Nephron progenitor cell (in vitro differentiated cells): Measurements from ENCODE around the gene CARMIL1.

Experiments
- DNase-seq: peaks from one replicate; pipeline ENCODE4 v3.0.0; 2021
- H3K27ac Mint-ChIP-seq: 2 replicates; pipeline ENCODE4 v1.8.0; 2021; ENCODE audit warnings: mild to moderate bottlenecking, moderate library complexity, mixed read lengths
- H3K27me3 Mint-ChIP-seq: 2 replicates; pipeline ENCODE4 v1.8.0; 2021; ENCODE audit warnings: mild to moderate bottlenecking, low read depth, mixed read lengths; ENCODE audit not compliant: poor library complexity
- H3K36me3 Mint-ChIP-seq: 2 replicates; pipeline ENCODE4 v1.8.0; 2021; ENCODE audit warnings: low read depth, mixed read lengths
- H3K4me1 Mint-ChIP-seq: 2 replicates; pipeline ENCODE4 v1.8.0; 2021; ENCODE audit warnings: mixed read lengths
- H3K4me3 Mint-ChIP-seq: 2 replicates; pipeline ENCODE4 v1.8.0; 2021; ENCODE audit warnings: mild to moderate bottlenecking, moderate library complexity, mixed read lengths
- H3K9me3 Mint-ChIP-seq: 2 replicates; pipeline ENCODE4 v1.8.0; 2021; ENCODE audit warnings: mild to moderate bottlenecking, moderate library complexity, mixed read lengths
- TF ChIP-seq, protein P1 (sequence below): fragments of 200-600 bp; sonication (generic); IDR thresholded peaks from 2 replicates; pipeline ENCODE4 v1.5.0; 2021; ENCODE audit warnings: antibody characterized with exemption

Gene CARMIL1

DNA sequence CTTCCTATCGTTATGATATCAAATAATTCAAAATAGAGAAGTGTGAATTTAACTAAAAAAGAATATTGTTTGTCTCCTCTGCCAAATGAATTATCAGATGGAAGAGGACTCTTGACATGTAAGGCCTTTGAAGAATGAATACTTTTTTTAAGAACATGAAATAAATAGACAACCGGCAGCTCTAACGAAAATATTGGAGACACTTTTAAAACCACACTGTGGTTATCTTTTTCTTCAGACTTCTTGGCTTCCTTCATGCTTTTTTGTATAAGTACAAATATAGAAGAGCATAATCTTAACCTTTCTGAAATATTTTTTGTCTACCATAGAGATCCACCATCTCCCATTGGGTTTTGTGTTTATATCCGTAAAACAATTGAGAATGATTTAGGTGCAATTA, 257.6 kb downstream of the CARMIL1 start:
- Mint-ChIP-seq H3K27me3 (no peaks in the 10 kb centered on the region), H3K27ac (no peak overlapping the region), H3K9me3 (peaks cover under 1% of the 10 kb centered on the region), H3K4me3 (no peak overlapping the region), H3K4me1 (no peaks in the 10 kb centered on the region), H3K36me3 (peaks cover 10% of the 10 kb centered on the region)
- DNase-seq: no peak
- TF ChIP-seq, protein P1, sequence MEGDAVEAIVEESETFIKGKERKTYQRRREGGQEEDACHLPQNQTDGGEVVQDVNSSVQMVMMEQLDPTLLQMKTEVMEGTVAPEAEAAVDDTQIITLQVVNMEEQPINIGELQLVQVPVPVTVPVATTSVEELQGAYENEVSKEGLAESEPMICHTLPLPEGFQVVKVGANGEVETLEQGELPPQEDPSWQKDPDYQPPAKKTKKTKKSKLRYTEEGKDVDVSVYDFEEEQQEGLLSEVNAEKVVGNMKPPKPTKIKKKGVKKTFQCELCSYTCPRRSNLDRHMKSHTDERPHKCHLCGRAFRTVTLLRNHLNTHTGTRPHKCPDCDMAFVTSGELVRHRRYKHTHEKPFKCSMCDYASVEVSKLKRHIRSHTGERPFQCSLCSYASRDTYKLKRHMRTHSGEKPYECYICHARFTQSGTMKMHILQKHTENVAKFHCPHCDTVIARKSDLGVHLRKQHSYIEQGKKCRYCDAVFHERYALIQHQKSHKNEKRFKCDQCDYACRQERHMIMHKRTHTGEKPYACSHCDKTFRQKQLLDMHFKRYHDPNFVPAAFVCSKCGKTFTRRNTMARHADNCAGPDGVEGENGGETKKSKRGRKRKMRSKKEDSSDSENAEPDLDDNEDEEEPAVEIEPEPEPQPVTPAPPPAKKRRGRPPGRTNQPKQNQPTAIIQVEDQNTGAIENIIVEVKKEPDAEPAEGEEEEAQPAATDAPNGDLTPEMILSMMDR: no peak

DNA sequence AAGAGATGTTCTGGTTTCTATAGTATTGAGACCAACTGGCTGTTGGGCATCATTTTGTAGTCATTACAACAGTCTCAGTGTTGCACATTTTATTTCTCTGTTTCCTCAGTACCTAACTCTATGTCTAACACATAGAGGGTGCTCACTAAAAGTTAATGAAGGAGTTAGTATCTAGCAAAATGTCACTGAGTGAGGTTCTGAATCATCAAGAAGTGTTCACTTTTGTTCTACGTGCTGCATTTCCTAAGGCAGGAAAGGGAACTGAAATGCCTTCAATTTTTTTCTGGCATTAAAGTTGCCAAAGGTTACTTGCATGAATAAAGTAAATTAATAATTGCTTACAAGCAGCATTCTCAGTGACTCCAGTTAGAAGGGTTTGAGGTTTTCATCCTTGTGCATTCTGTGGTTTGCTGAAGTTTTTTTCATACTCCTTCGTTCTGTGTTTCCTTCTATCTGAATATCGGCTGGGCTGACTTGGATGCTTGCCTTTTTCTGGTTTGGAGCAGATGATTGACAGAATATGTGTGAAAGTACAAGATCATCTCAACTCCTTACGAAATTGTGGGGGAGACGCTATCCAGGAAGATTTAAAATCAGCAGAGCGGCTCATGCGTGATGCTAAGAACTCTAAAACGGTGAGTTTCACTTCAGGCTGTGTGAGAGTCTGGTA, 258.3 kb downstream of the CARMIL1 start:
- H3K9me3 Mint-ChIP-seq: peaks cover 8% of the 10 kb centered on the region

DNA sequence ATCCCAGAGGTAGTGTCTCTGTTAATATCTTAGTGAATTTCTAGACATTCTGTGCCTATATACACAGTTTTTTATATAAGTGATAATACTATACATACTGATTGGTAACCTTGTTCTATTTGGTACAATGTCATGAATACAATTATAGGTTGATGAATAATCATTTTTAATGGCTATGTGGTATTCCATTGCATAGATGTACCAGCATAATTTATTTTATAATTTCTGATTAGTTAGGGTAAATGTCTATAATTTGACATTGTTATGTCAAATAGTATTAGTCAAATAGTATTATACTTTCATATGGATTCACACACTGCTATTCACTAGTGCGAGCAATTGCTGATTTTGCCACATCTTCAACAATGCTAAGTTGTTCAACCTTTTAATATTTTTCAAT, 262.1 kb downstream of the CARMIL1 start:
- peaks cover 5% of the 10 kb centered on the region for H3K4me1 Mint-ChIP-seq
- H3K36me3 Mint-ChIP-seq: peaks cover 18% of the 10 kb centered on the region
- TF ChIP-seq, protein P1: no peak
- no peak overlapping the region for H3K27ac Mint-ChIP-seq
- H3K9me3 Mint-ChIP-seq: peaks cover 8% of the 10 kb centered on the region
- DNase-seq: no peak
- H3K4me3 Mint-ChIP-seq: no peak overlapping the region
- peaks cover 2% of the 10 kb centered on the region for H3K27me3 Mint-ChIP-seq

More for the DNA sequence above, 258.3 kb downstream of the CARMIL1 start:
- TF ChIP-seq, protein P1: no peak
- no peaks in the 10 kb centered on the region for H3K27me3 Mint-ChIP-seq
- peak overlapping the region; percentile 13 for H3K27ac Mint-ChIP-seq
- H3K4me3 Mint-ChIP-seq: no peak overlapping the region
- peaks cover 17% of the 10 kb centered on the region for H3K36me3 Mint-ChIP-seq
- no peak for DNase-seq
- H3K4me1 Mint-ChIP-seq: peaks cover 4% of the 10 kb centered on the region

DNA sequence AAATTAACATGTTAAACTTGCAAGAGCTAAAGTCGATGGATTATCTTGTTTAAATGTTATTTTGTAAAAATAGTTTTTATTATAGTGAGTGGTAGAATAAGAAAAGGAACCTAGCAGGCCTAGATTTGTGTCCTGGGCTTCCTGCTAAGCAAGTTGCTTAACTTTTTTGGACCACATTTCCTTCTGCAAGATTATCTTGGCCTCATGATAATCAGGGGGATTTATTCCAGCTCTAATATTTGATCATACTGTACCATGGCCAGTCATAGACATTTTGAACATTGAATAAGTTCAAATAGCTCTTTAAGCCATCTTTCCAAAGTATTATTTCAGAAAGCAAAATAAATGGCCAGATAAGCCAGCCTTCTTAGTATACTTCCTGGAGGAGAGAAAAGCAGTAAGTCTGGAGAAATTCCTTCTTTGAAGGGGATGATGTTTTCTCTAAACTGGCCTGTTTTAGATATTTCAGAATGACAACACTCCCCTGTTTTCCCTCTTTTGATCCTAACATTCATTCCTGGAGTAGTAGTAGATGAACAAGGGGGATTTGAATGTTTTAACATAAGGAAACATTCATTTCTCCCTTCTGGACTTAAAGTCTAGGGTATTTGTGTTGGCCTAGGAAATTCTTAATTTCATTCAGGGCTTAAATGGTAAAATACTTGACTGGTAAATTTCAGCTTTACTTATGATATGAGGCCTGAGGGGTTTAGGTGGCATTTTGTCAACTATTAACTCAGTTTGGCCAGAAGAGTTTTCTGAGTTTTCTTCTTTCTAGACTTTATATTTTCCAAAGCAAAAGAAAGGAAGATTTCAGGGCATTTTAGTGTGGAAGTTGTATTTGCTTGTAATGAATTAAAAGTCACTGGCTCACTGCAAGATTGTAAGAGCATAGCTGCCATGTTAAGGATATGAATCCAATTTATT, 264.1 kb downstream of the CARMIL1 start:
- H3K27ac Mint-ChIP-seq: no peak overlapping the region
- TF ChIP-seq, protein P1: no peak
- H3K4me1 Mint-ChIP-seq: peaks cover 5% of the 10 kb centered on the region
- DNase-seq: no peak
- peaks cover 8% of the 10 kb centered on the region for H3K27me3 Mint-ChIP-seq
- no peak overlapping the region for H3K4me3 Mint-ChIP-seq
- H3K36me3 Mint-ChIP-seq: peaks cover 18% of the 10 kb centered on the region
- H3K9me3 Mint-ChIP-seq: peaks cover 8% of the 10 kb centered on the region

DNA sequence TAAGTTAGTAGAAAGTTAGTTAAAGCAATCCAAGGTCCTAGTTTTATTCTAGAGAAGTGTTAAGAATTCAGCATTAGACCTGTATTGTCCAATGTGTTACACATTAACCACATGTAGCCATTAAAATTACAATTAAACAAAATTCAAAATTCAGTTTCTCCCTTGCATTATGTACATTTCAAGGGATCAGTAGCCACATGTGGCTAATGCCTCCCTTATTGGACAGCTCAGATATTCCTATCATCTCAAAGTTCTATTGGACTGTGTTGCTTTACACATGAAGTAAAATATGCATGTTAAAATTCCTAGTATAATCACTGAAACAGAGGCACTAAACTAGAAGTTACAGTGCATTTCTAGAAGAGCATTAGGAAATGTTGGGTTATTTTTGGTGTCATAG, 265.7 kb downstream of the CARMIL1 start:
- TF ChIP-seq, protein P1: no peak

More for the DNA sequence above, 265.7 kb downstream of the CARMIL1 start:
- Mint-ChIP-seq H3K27ac (no peak overlapping the region), H3K4me3 (no peak overlapping the region), H3K9me3 (peaks cover 8% of the 10 kb centered on the region), H3K36me3 (peaks cover 15% of the 10 kb centered on the region), H3K27me3 (peaks cover 8% of the 10 kb centered on the region), H3K4me1 (peaks cover 5% of the 10 kb centered on the region)
- DNase-seq: no peak
